ENCODE measurements around the gene UBE2H. TPM values are rescaled to one million over a fixed set of nuclear protein-coding genes. Genes with fewer than 3 reads are reported as not detected.

Gene UBE2H
- total and polyA plus RNA-seq, 2 of the 4 experiments (the other 2 are of a cell fraction): 34.6 to 49.4 TPM

DNA sequence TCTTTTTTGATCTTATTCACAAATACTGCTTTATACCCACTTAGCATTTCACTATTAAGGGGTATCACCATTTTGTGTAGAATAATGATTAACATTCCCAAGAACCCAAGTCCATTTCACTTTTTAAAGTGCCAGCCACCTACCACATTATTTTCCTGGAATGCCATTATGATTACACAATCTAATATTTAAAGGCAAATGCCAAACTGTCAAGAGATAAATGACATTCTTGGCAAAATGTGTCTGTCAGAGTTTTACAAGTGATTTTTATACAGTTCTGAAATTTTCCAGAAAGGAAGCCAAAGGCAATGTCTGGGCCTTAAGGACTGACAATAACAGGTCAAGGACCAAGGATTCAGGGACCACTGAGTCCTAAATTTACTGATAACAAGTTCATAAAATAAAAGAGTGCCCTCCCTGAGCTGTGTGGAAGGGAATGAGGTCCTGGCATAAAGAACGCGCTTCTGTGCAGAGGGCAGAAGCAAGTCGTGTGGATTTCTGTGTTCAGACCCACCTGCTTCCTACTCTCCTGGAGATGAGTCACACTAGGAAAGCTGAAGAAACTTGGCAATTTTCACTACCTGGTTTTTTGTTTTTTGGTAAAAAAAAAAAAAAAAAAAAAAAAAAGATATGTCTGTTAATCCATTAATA, 66.5 kb downstream of the UBE2H start:
- Histone ChIP-seq H2AK9ac (replicated peaks; ENCODE audit: low read depth, low read length, poor library complexity) (no peak overlapping the region), H4K91ac (ENCODE audit: insufficient read depth, low read depth, low read length) (no peak overlapping the region), H3K18ac (ENCODE audit: low read depth, low read length) (no peak overlapping the region), H3K9ac (ENCODE audit: low read depth, low read length) (no peak overlapping the region), H3K56ac (ENCODE audit: extremely low read depth, insufficient read depth, low read length) (no peak overlapping the region), H2AFZ (replicated peaks; ENCODE audit: low read length, poor library complexity) (no peak overlapping the region), H3K9me1 (ENCODE audit: insufficient read depth, low read length) (peaks cover 13% of the 10 kb centered on the region), H2BK120ac (ENCODE audit: low read depth, low read length) (no peak overlapping the region), H3K4me1 (ENCODE audit: control insufficient read depth, insufficient read depth, low read length) (peaks cover 7% of the 10 kb centered on the region), H3K79me1 (ENCODE audit: low read depth in 1 of 2, low read length in 2 of 2) (peaks cover 20 to 65% of the 10 kb centered on the region in 2 experiments), H3K27me3 (ENCODE audit: control insufficient read depth, insufficient read depth, low read length) (no peaks in the 10 kb centered on the region), H3K9me3 (ENCODE audit: control insufficient read depth, insufficient read depth, low read length) (no peaks in the 10 kb centered on the region), H3K36me3 (ENCODE audit: control insufficient read depth, insufficient read depth, low read length) (peaks cover 13% of the 10 kb centered on the region), H3K14ac (replicated peaks; ENCODE audit: low read depth, low read length) (no peak overlapping the region), H3K27ac (ENCODE audit: insufficient read depth, low read length) (no peak overlapping the region), H4K8ac (ENCODE audit: low read depth in 2 of 2, low read length in 2 of 2) (no peak overlapping the region), H3K4me2 (ENCODE audit: low read depth, low read length) (no peak overlapping the region), H2BK20ac (ENCODE audit: low read depth, low read length) (no peak overlapping the region), H2BK5ac (ENCODE audit: low read depth, low read length, poor library complexity, severe bottlenecking) (no peak overlapping the region), H3K23ac (ENCODE audit: low read depth, low read length) (no peak overlapping the region), H4K5ac (ENCODE audit: low read depth, low read length) (no peak overlapping the region), H3K4me3 (ENCODE audit: insufficient read depth, low read depth, low read length) (no peak overlapping the region), H3K4ac (ENCODE audit: low read depth, low read length) (no peak overlapping the region), H2AK5ac (ENCODE audit: low read depth, low read length) (no peak overlapping the region), H4K20me1 (ENCODE audit: insufficient read depth, low read length) (peaks cover 23% of the 10 kb centered on the region), H2BK15ac (ENCODE audit: low read depth, low read length) (no peak overlapping the region)
- intact Hi-C loops (cut with micrococcal nuclease): no loop called here
- BruUV-seq (replicated peaks): no TSS peak
- DNase-seq: no peak
- POLR2A ChIA-PET (ENCODE audit: unreplicated experiment): no interaction called here
- in situ Hi-C loops (cut with MboI; ENCODE audit: low sequenced_read_pairs): no loop called here
- CTCF ChIA-PET: interaction anchor here (0.7 kb wide), 1 partner anchor 48 kb away, joined by 5 read pairs; no protein-coding TSS in a partner anchor
- ATAC-seq (ENCODE audit: low read depth): no peak
- WGBS, 2 experiments (ENCODE audit: extremely low coverage in 2 of 2, insufficient read length in 1 of 2): no CpG with 5 or more reads among the region's 3 CpGs
- TF ChIP-seq, protein P1, sequence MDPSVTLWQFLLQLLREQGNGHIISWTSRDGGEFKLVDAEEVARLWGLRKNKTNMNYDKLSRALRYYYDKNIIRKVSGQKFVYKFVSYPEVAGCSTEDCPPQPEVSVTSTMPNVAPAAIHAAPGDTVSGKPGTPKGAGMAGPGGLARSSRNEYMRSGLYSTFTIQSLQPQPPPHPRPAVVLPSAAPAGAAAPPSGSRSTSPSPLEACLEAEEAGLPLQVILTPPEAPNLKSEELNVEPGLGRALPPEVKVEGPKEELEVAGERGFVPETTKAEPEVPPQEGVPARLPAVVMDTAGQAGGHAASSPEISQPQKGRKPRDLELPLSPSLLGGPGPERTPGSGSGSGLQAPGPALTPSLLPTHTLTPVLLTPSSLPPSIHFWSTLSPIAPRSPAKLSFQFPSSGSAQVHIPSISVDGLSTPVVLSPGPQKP (IDR thresholded peaks at IDR 0.05; ENCODE audit: borderline replicate concordance, low read depth, low read length): no peak
- TF ChIP-seq MXI1 (IDR thresholded peaks at IDR 0.05; ENCODE audit: borderline replicate concordance, low read depth, low read length) (no peak), FOS (IDR thresholded peaks at IDR 0.05; ENCODE audit: low read depth, low read length) (no peak), CEBPB (IDR thresholded peaks at IDR 0.05; ENCODE audit: low read depth, low read length) (peak; percentile 50; the same call in 1 of the 2 replicates), NFE2L2 (IDR thresholded peaks at IDR 0.05; ENCODE audit: low read depth, low read length) (no peak)
- dilution Hi-C loops (cut with HindIII; ENCODE audit: low sequenced_read_pairs, unreplicated experiment): no loop called here

Data from IMR-90 (cell line).